ENCODE results near the gene ELAPOR2.
"Not testable (repeated sequence)": the region's sequence is repeated elsewhere in the genome, so short reads cannot be mapped to it uniquely, and the experiment has no call there.

ELAPOR2 gene

GRCh38 chr7:87041586-87041985 lies 17.9 kb downstream of the ELAPOR2 start:
- DNase-seq (ENCODE audit: low read depth) = not testable (repeated sequence)

DNA sequence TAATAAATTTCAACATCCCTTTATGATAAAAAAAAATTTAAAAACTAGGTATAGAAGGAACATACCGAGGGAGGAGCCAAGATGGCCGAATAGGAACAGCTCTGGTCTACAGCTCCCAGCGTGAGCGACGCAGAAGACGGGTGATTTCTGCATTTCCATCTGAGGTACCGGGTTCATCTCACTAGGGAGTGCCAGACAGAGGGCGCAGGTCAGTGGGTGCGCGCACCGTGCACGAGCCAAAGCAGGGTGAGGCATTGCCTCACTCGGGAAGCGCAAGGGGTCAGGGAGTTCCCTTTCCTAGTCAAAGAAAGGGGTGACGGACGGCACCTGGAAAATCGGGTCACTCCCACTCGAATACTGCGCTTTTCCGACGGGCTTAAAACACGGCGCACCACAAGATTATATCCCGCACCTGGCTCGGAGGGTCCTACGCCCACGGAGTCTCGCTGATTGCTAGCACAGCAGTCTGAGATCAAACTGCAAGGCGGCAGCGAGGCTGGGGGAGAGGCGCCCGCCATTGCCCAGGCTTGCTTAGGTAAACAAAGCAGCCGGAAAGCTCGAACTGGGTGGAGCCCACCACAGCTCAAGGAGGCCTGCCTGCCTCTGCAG lies 19.7 kb downstream of the ELAPOR2 start:
- not testable (repeated sequence) for DNase-seq (ENCODE audit: low read depth)

DNA sequence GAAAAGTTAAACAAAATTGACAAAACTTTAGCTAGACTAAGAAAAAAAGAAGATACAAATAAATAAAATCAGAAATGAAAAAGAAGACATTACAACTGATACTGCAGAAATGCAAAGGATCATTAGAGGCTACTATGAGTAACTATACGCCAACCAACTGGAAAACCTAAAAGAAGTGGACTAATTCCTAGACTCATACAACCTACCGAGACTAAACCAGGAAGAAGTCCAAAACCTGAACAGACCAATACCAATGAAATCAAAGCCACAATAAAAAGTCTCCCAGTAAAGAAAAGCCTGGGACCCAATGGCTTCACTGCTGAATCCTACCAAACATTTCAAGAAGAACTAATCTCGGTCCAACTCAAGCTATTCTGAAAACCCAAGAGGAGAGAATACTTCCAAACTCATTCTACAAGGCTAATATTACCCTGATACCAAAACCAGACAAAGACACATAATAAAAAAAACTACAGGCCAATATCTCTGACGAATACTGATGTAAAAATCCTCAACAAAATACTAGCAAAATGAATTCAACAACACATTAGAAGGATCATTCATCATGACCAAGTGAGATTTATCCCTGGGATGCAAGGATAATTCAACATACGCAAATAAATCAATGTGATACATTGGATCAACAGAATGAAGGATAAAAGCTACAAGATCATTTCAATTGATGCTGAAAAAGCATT lies 20.3 kb downstream of the ELAPOR2 start:
- no peak for DNase-seq (ENCODE audit: low read depth)

DNA sequence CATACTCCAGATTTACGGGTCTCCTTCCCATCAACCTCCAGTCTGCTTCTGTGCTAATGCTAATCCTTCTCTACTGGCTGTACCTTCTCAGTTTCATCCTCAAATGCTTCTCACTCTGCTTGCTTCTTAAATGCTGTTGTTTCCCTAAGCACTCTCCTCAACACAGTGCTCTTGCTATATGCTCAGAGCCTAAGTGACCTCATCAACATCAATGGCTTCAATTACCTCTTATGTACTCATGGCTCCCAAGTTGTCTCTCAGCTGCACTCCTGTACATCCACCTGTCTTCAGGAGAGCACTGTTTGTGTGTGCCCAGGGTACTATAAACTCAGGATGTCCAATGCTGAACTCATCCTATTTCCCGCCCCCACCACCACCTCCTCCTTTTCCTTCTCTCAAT lies 22.5 kb downstream of the ELAPOR2 start:
- DNase-seq (ENCODE audit: low read depth) = no peak

- DNase-seq (ENCODE audit: low read depth) = no peak
These were observed 26.7 kb downstream of the ELAPOR2 start for GRCh38 chr7:87032604-87033339.

DNA sequence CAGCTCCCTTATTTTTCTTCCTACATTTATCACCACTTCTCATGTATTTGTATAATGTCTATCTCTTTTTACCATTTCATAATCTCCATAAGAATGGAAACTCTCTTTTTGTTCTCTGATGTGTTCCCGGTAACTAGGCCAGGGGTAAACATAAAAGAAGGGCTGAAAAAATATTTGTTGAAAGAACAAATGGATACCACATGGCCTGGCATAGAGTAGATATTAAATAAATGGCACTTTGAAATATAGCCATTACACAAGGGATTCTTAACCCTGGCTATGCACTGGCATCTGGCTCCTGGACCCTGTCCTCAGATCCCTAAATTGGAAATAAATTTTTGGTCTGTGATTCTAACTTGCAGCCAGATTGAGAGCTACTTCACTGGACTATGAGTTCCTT lies 30.4 kb downstream of the ELAPOR2 start:
- DNase-seq (ENCODE audit: low read depth) = no peak

GRCh38 chr7:87028636-87029035 lies 30.8 kb downstream of the ELAPOR2 start:
- DNase-seq (ENCODE audit: low read depth) = no peak

DNA sequence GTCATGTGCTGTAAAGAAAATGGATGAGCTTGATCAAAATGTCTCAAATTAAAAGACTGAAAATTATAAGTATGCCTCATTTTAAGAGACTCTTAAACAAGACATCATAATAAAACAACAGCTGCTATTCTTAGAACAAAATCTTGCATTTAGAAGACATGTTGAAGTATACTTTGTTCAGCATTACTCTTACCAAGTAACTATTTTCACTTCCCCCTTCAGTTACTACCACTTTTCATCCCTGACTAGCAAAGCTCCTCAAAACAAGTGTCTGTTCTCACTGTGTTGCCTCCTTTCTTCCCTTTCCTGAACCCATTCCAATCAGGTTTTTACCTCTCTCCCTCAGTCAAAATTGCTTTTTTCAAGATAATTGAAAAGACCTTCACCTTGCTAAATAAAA lies 31.6 kb downstream of the ELAPOR2 start:
- DNase-seq (ENCODE audit: low read depth) = no peak

- no peak for DNase-seq (ENCODE audit: low read depth)
These were observed 38.2 kb downstream of the ELAPOR2 start for GRCh38 chr7:87021285-87021684.

DNA sequence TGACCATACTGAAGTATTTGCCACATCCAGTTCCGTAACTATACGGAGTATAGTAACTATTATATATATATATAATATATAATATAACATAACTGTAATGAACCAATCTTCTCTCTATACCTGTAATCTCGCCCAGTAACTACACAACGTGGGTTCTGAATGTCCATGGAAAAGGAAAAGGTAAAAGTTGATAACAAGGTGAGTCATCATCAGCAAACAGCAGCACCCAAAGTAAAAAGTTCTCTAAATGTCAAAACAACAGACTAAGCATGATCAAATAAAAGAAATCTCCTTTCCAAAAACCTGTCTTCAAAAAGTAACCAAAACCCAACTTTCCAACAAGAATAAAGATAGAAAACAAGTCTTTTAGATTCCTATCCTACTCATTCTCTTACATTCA lies 42.8 kb downstream of the ELAPOR2 start:
- DNase-seq (ENCODE audit: low read depth) = no peak

DNA sequence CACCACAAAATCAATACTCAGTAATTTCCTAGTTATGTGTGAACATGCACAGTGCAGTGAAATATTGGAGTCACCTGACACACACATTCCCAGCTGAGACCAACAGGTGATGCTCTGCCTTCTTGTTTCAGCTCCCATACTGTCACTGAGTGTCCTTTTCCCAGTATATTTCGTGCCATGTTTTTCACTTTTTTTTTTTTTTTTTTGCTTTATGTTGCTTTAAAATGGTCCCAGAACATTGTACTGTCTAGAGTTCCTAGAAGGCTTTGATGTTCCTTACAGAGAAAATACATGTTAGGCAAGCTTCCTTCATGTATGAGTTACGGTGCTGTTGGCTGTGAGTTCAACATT lies 45.6 kb downstream of the ELAPOR2 start:
- no peak for DNase-seq (ENCODE audit: low read depth)

GRCh38 chr7:87013136-87013839 lies 46.2 kb downstream of the ELAPOR2 start:
- no peak for DNase-seq (ENCODE audit: low read depth)

Data from amniotic epithelial cell (primary cell).